B cell (primary cell): ENCODE data around the gene SRBD1. TPM values are rescaled to one million over a fixed set of nuclear protein-coding genes. Genes with fewer than 3 reads are reported as not detected.

Experiments used
- ATAC-seq: fragments of 200-7000 bp; cut with Tn5 transposase; one replicate; pipeline ENCODE4 v1.10.0; 2021; ENCODE audit warnings: low read depth, mild to moderate bottlenecking, moderate number of reproducible peaks, moderate library complexity
- CTCF ChIA-PET: fragments of 350-600 bp; sonication (Branson Sonifier 250); formaldehyde crosslinking; loops from one replicate; lab custom pipeline; 2021; ENCODE audit warnings: antibody characterized with exemption, inconsistent platforms; lab: Charles Lee
- POLR2A ChIA-PET: fragments of 350-600 bp; sonication (Branson Sonifier 250); formaldehyde crosslinking; loops from one replicate; lab custom pipeline; 2021; ENCODE audit warnings: antibody characterized with exemption; lab: Charles Lee
- DNase-seq: peaks from one replicate; pipeline ENCODE4 v3.0.0; 2013
- H2AFZ ChIP-seq: 2 replicates; pipeline ENCODE4 v1.6.1; 2012; ENCODE audit warnings: mild to moderate bottlenecking, low read depth, low read length; ENCODE audit not compliant: insufficient read depth, poor library complexity, severe bottlenecking
- H3K27ac ChIP-seq, 2 donors: 1 replicate in 1 of 2; 2 replicates in 1 of 2; pipeline ENCODE4 v1.5.1; 2012 to 2013; ENCODE audit warnings: low read length in 2 of 2, mild to moderate bottlenecking in 2 of 2, moderate library complexity in 1 of 2
- H3K27me3 ChIP-seq, 4 experiments: fragments of 200-600 bp in 1 of 4; sonication (generic) in 1 of 4; replicated peaks in 1 of 4; 1 replicate in 2 of 4; 2 replicates in 2 of 4; pipeline versions ENCODE4 v1.6.1 to v1.7.0; 2013 to 2016; ENCODE audit warnings: low read length in 3 of 4, mild to moderate bottlenecking in 2 of 4, mixed read lengths in 1 of 4, moderate library complexity in 1 of 4; ENCODE audit not compliant: insufficient read depth in 4 of 4, control insufficient read depth in 3 of 4; ENCODE audit errors: control extremely low read depth in 1 of 4
- H3K36me3 ChIP-seq, 2 experiments: replicated peaks in 1 of 2; 1 replicate in 1 of 2; 2 replicates in 1 of 2; pipeline versions ENCODE4 v1.6.1 to v1.7.1; 2013; ENCODE audit warnings: low read length in 1 of 2; ENCODE audit not compliant: insufficient read depth in 2 of 2, control insufficient read depth in 1 of 2; ENCODE audit errors: control extremely low read depth in 1 of 2, extremely low read depth in 1 of 2
- H3K4me1 ChIP-seq, 2 donors: fragments of 200-600 bp in 1 of 2; sonication (generic) in 1 of 2; 1 replicate in 1 of 2; 2 replicates in 1 of 2; pipeline versions ENCODE4 v1.5.1 to v1.6.1; 2013 to 2017; ENCODE audit warnings: low read length in 2 of 2; ENCODE audit not compliant: control insufficient read depth in 2 of 2, insufficient read depth in 2 of 2
- H3K4me2 ChIP-seq: replicated peaks from 2 replicates; pipeline ENCODE3; 2012; ENCODE audit warnings: mild to moderate bottlenecking, low read depth, low read length; ENCODE audit not compliant: poor library complexity, severe bottlenecking
- H3K4me3 ChIP-seq, 5 experiments: fragments of 200-600 bp in 1 of 5; sonication (generic) in 1 of 5; 1 replicate in 3 of 5; 2 replicates in 2 of 5; pipeline versions ENCODE4 v1.5.1 to v1.7.0; 2011 to 2016; ENCODE audit warnings: low read length in 4 of 5, mild to moderate bottlenecking in 4 of 5, low read depth in 2 of 5, control low read depth in 1 of 5, moderate library complexity in 1 of 5; ENCODE audit not compliant: insufficient read depth in 1 of 5; ENCODE audit errors: control extremely low read depth in 1 of 5, extremely low read depth in 1 of 5
- H3K79me2 ChIP-seq: fragments of 200-600 bp; sonication (generic); one replicate; pipeline ENCODE4 v1.6.0; 2016; ENCODE audit warnings: low read length; ENCODE audit not compliant: control insufficient read depth, insufficient read depth
- H3K9ac ChIP-seq: fragments of 200-600 bp; sonication (generic); 2 replicates; pipeline ENCODE4 v1.6.1; 2017; ENCODE audit warnings: mild to moderate bottlenecking, low read length, moderate library complexity
- H3K9me3 ChIP-seq, 3 donors: one replicate each; pipeline versions ENCODE4 v1.6.1 to v1.7.1; 2013; ENCODE audit warnings: low read length in 2 of 3; ENCODE audit not compliant: control insufficient read depth in 2 of 3, insufficient read depth in 1 of 3; ENCODE audit errors: control extremely low read depth in 1 of 3
- H4K20me1 ChIP-seq: 2 replicates; pipeline ENCODE4 v1.6.0; 2012; ENCODE audit warnings: mild to moderate bottlenecking, low read length; ENCODE audit not compliant: insufficient read depth, control insufficient read depth, poor library complexity, severe bottlenecking
- H3K27ac Mint-ChIP-seq: one replicate; pipeline ENCODE4 v1.8.0; 2021; ENCODE audit warnings: mixed read lengths
- H3K27me3 Mint-ChIP-seq: one replicate; pipeline ENCODE4 v1.8.0; 2021; ENCODE audit warnings: mixed read lengths
- H3K4me1 Mint-ChIP-seq: one replicate; pipeline ENCODE4 v1.8.0; 2021; ENCODE audit warnings: mixed read lengths
- H3K4me3 Mint-ChIP-seq: one replicate; pipeline ENCODE4 v1.8.0; 2021; ENCODE audit warnings: mixed read lengths
- H3K9me3 Mint-ChIP-seq: one replicate; pipeline ENCODE4 v1.8.0; 2022; ENCODE audit warnings: mixed read lengths; ENCODE audit not compliant: insufficient read depth
- CTCF ChIP-seq: fragments of 200-600 bp; IDR thresholded peaks from one replicate; pipeline ENCODE4 v1.8.0; 2022; ENCODE audit warnings: antibody characterized with exemption, mild to moderate bottlenecking
- EZH2 ChIP-seq: IDR thresholded peaks from 2 replicates; pipeline ENCODE4 v1.6.1; 2012; ENCODE audit warnings: borderline replicate concordance, low read depth, mild to moderate bottlenecking, moderate library complexity, low read length; ENCODE audit not compliant: insufficient read depth, poor library complexity, severe bottlenecking
- WGBS: methylation state at CpG from one replicate; pipeline ENCODE4 v1.1.5; 2013; ENCODE audit warnings: missing lambda C conversion rate; ENCODE audit not compliant: insufficient coverage; 5-methylcytosine and 5-hydroxymethylcytosine counted together
- intact Hi-C: fragments of 100-400 bp; cut with micrococcal nuclease; formaldehyde crosslinking; loops from one replicate; pipeline ENCODE4 v1.10.0; 2022
- polyA plus RNA-seq: library from polyadenylated mRNA; depleted of rRNA; stranded (reverse); fragments of >200 nt; gene quantifications from 2 replicates; pipeline ENCODE4 v1.2.3, GENCODE V29; 2012
- total RNA-seq, 2 donors: library from RNA; stranded (reverse); fragments of 120-200 nt in 1 of 2; gene quantifications; 1 replicate in 1 of 2; 2 replicates in 1 of 2; pipeline versions ENCODE4 v1.2.3 to v1.2.4, GENCODE V29; 2013 to 2022

The SRBD1 gene
- total and polyA plus RNA-seq, 2 donors (not counting 1 experiment from before 2014, with no cell fraction given) = 6.2 to 27.1 TPM

DNA sequence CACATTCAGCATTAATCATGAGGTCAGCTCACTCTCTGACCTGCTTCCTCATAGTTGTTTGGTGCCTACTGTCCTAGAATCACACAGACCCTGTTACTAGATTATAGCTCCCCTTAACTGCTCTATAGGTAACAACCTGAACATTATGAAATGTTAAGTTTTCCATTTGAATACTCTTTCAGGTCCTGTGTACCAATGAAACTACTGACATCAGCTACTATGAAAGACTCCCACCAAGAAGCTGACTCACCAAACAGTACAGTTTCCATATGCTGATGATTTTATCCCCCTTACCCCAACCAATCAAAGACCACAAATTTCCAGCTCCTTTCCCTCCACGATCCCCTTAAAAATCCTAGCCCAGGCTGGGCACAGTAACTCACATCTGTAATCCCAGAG lies 56.3 kb downstream of the SRBD1 start:
- Histone ChIP-seq H3K79me2 (no peaks in the 10 kb centered on the region), H3K4me2 (no peak overlapping the region), H3K27ac (no peak overlapping the region), H3K9ac (no peak overlapping the region), H3K4me3 (no peak overlapping the region), H4K20me1 (no peaks in the 10 kb centered on the region), H3K4me1 (no peaks in the 10 kb centered on the region), H3K9me3 (peaks cover 0 to 4% (median 0%) of the 10 kb centered on the region in 3 donors), H3K27me3 (no peaks in the 10 kb centered on the region), H2AFZ (no peak overlapping the region), H3K36me3 (peaks cover 11 to 12% of the 10 kb centered on the region in 2 experiments)
- CTCF ChIA-PET = interaction anchor here (1.2 kb wide), 1 partner anchor 11 kb away, joined by 3 read pairs; no protein-coding TSS in a partner anchor
- H3K4me1 Mint-ChIP-seq = no peaks in the 10 kb centered on the region
- POLR2A ChIA-PET = interaction anchor here (0.6 kb wide), 1 partner anchor 1091 kb away, joined by 5 read pairs; no protein-coding TSS in a partner anchor
- DNase-seq (no peak), ATAC-seq (no peak)
- intact Hi-C loops = no loop called here
- 92% methylated on average over 1 of the region's 1 CpG for WGBS
- TF ChIP-seq EZH2 (no peak), CTCF (no peak)
- H3K27ac Mint-ChIP-seq = no peak overlapping the region
- H3K9me3 Mint-ChIP-seq = peaks cover 2% of the 10 kb centered on the region
- H3K4me3 Mint-ChIP-seq = no peak overlapping the region
- no peaks in the 10 kb centered on the region for H3K27me3 Mint-ChIP-seq

DNA sequence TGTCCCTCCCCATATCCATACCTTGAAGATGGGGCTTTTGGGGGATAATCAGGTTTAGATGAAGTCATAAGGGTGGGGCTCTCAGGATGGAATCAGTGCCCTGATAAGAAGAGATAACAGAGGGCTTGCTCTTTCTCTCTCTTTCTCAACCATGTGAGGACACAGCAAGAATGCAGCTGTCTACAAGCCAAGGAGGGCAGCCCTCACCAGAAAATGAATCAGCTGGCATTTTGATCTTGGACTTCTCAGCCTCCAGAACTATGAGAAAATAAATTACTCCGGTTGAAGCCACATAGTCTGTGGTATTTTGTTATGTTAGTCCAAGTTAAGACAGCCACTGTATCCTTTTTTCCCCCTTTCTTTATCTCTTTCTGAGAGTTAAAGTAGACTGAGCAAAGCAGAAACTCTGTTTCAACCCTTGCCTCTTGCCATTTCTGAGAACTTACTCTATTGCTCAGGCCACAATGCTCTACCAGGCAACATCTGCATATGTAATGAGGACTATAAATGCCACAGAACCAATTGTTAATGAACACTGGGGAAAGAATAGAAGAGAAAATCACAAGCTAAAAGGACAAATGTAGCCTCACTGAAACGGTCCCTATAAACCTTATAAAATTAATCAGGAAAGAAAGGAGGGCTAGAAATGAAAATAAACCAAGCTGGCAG lies 56.9 kb downstream of the SRBD1 start:
- ATAC-seq (no peak), DNase-seq (no peak)
- WGBS = no CpG with 5 or more reads among the region's 2 CpGs
- ChIA-PET CTCF (interaction anchor here (1.2 kb wide), 1 partner anchor 11 kb away, joined by 3 read pairs; no protein-coding TSS in a partner anchor), POLR2A (interaction anchor here (0.6 kb wide), 1 partner anchor 1092 kb away, joined by 5 read pairs; no protein-coding TSS in a partner anchor)
- Histone ChIP-seq H3K36me3 (peaks cover 11 to 12% of the 10 kb centered on the region in 2 experiments), H3K4me1 (no peaks in the 10 kb centered on the region), H3K9ac (no peak overlapping the region), H3K9me3 (peaks cover 0 to 4% (median 0%) of the 10 kb centered on the region in 3 donors), H3K79me2 (no peaks in the 10 kb centered on the region), H2AFZ (no peak overlapping the region), H3K4me3 (no peak overlapping the region), H3K4me2 (no peak overlapping the region), H3K27ac (no peak overlapping the region), H3K27me3 (no peaks in the 10 kb centered on the region), H4K20me1 (no peaks in the 10 kb centered on the region)
- intact Hi-C loops = no loop called here
- no peaks in the 10 kb centered on the region for H3K27me3 Mint-ChIP-seq
- H3K9me3 Mint-ChIP-seq = peaks cover 2% of the 10 kb centered on the region
- TF ChIP-seq CTCF (no peak), EZH2 (no peak)
- no peaks in the 10 kb centered on the region for H3K4me1 Mint-ChIP-seq
- no peak overlapping the region for H3K27ac Mint-ChIP-seq
- no peak overlapping the region for H3K4me3 Mint-ChIP-seq
